HS-27A (cell line): ENCODE measurements around the gene MAD2L1BP.
A peak's percentile ranks its signal among the peaks of the same experiment; 100 is the strongest.

Experiments
- DNase-seq: peaks from one replicate; pipeline ENCODE4 v3.0.0-alpha.2; 2012; ENCODE audit warnings: low read depth, missing footprints

The MAD2L1BP gene

DNA sequence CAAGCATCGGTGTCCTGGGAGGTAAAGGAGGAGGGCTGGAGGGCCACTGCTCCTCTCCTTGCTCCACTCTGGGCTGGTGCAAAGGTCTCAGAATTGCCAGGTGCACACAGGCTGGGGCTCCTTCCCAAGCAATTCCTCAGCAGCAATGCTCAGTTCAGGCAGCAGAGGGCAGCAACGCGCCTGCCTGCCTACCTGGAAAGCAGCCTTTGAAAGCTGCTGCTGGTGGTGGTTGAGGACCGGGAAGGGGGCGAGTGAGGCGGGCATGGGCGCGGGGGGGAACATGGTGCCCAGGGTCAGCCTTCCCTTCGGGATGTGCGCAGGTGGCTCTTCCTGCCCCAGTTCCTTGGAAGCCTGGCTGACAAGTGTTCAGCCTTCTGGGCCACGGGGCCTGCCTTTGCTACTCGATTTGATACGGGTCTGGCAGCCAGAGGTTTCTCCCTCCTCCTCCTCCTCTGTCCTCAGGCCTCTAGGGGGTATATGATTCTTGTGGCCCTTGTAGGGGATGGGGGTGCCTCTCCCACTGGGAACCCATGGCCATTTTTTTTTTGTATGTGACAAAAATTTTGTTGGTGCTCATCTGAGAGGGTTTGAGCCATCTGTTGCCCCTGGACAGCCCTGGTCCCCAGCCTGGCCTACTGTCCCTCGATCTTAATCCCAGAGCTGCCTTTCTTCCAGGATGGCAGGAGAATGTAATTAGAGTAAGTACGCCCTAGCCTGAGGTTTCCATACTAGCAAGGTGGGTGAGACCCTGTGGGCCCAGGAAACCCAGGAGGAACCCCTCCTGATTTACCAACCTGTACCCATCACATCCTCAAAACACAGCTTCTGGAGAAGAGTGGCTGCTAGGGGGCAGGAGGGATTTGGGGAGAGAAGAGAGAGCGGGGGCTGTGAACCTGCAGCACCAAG, 31.9 kb downstream of the MAD2L1BP start:
- peak; percentile 42 for DNase-seq

DNA sequence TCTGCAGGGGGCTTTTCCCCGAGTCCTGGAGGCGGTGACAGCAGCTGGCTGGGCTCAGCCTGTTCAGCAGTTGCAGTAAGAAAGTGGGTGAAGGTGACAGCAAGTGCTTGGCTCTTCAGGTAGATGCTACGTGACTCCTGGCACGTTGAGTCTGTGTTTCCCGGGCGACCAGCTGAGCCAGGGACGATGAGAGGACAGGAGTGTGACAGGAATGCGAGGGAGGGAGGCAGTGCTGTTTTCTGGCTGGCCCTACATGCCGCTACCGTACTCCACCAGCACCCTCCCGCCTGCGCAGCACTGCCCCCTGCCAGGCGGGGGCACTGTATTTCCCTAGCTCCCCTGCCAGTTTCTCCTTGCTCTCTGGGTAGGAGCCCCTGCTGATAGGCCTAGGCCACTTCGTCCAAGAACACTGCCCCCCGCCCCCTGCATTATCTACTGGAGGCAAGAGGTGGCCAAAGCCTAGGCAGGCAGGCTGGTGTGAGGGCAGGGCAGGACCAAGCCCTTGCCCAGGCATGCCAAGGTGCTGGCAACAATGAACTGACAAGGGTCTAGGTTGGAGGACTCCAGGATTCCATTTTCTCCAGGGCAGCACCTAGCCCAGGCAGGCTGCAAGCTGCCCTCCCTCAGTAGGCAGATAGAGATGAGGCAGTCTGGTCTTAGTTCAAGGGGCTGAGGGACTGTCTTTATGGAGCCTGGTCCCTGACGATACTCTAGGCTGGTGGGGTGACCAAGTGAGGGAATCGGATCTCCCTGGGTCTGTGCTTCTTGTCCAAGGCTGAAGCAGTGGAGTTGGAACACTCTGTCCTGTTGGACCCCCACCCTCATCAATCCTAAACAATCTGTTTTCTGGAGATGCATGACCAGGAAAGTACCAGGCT, 32.8 kb downstream of the MAD2L1BP start:
- no peak for DNase-seq

DNA sequence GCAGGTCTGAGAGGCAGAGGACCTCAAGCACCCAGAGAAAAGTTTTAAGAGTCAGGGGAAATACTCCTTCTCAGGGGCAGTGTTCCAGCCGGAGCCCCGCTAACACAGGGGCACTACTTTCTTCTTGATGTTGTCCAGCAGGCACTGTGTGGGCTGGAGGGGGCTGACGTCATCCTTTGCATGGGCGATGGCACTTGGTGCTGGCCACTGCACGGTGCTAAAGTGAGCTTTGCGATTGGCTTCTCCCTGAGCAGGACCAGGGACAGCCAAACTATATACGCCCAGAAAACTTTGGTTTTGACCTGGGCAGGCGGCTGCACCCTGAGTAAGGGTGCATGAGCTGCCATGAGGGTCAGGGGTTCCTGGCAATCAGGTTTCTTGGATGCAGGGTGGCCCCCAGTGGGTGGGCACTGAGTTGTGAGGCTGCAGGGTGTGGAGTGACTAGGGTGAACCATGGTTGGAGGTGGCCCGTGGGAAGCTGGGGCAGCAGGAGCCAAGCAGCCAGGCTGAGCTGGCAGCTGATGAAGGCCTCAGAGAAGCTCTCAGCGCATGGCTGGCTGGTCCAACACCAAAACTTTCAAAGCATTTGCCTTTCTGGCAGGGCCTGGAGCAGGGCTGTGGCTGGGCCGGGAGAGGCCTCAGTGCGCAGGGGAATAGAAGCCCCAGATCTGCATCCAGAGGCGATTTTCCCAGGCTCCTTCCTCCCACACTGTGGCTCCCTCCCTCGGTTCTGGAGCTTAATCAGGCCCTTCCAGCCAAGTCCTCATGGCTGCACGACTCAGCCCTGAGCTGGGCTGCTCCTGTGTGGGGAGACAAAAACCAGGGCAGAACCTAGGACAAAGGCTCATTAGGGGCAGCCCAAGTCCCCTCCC, 33.6 kb downstream of the MAD2L1BP start:
- DNase-seq, result no peak

DNA sequence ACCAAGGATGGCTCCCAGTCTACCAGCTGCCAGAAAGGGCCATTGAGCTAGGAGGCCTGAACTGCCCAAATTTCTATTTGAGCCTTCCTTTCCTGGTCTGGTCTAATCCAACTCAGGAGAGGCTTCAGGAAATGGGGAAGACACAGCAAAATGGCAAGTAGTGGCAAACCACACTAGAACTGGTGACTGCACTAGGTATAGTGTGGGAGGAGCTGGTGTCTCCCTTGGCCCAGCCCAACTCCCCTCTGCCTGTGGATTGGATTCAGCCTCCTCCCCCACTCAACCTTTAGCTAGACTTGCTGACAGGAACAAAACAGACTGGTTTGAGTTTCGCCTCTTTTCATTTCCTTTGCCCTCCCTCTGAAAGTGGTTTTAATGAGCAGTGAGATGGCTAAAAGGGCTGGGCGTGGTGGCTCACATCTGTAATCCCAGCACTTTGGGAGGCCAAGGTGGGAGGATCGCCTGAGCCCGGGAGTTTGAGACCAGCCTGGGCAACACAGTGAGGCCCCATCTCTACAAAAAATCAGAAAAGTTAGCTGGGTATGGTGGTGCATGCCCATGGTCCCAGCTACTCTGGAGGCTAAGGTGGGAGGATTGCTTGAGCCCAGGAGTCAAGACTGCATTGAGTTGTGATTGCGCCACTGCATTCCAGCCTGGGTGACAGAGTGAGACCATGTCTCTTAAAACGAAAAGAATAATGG, 34.4 kb downstream of the MAD2L1BP start:
- DNase-seq, result no peak

DNA sequence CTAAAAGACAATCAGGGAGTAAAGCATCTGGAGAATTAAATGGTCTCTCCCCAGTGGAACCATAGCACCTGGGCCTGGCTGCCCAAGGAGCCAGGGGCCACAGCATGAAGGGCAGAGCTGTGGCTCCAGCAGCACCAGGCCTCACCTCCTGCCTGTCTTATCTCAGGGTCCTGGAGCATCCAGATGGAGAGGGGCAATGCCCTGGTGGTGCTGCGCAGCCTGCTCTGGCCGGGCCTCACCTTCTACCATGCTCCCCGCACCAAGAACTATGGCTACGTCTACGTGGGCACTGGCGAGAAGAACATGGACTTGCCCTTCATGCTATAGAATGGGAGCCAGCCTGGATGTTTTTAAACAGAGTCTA, 35.0 kb downstream of the MAD2L1BP start:
- no peak for DNase-seq

DNA sequence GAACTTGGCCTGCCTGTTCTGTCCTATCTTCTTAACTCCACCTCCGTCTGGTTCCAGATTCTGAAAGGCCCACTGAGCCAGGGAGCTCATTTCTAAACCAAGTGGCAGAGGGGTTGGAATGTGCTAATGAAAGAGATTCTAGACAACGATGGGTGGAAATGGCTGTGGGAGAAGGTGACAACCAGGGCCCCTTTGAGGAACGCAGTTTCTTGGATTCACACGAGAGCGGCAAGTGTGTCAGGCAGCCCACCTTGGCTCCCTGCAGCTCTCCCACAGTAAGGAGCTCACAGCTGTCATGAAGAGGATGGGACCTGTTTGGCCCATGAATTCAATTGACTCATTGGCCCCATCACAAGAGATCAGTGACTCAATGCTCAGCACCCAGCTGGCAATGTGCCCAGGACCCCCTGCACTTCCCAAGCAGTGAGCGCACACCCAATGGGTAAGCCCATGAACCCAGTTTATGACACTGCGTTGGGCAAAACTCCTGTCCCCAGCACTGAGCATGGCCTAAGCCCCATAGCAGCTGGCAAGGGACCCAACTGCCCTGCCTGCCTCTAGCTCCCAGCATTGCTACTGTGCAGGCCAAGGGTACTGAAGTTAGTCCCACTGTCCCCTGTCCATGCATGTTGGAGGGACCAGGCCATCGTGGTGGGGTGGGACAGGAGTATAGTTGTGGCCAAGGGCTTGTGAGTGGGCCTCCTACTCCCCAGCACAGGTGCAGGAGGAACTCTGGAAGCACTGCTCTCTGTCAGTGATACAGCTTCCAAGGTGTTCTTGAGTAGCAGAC, 35.6 kb downstream of the MAD2L1BP start:
- DNase-seq, result no peak

DNA sequence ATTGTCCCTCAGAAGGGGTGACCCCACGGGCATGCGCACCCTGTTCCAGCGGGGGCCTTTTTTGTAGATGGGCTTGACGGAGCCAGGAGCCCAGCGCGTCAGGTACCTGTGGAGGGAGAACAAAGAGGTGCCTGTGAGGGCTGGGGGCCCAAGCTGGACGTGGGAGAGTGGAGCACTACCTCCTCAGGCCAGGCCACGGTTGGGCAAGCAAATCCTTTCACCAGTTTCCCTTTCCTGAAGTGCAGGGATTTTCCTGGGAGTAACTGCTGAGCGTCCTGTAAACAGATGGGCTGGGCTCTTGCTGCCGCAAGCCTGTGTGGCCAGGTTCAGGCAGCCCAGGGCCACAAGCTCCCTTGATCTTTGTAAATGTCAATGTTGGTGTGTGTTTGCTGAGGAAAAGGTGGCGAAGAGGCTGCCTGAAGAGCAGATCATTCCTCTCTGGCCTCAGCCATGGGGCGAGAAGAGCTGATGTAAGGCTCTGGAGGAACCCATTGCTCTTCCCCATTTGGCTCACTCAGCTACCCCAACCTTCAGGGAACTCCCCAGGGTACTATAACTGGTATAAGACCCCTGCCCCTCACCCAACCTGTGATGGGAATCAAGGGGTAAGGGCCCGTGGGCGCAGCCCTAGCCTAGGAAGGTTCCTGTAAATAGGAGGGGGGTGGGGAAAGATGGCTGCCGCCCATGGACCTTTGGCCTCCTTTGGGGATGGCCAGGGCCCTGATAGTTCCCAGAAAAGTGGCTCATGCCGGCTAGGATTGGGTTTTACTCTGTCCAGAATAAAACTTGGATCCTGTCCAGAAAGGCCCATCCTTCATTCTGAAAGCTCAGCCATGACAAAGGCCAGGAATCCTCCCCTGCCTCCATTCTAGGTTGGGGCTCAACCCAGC, 36.4 kb downstream of the MAD2L1BP start:
- DNase-seq, result no peak

DNA sequence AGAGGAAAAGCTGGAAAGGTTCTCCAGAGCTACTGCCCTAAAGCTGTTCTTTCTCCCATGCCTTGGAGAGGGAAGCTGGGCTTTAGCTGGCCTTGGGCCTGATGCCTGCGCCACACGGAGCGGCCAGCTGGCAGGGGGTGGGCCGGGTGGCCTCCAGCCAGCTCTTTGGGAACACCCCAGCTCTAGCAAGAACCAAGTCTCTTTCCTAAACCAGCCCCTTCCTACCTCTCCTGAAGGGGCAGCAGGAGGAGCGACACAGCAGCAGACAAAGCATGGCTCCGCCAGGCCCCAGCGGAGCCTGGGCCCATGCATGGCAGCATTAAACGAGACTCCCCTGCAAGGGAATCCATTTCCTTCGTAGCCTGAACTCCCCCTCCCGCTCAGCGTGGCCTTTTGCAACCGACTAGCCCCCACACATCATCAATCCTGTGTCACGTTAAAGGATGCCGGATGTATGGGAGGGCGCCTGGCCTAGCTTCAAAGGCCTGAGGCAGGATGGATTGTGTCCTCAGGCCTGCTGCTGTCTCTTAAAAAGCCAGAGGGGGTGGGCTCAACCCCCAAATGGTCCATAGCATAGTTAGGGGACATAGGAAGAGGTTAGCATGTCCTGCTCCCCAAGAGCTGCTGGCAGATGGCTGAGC, 37.9 kb downstream of the MAD2L1BP start:
- DNase-seq, result no peak

DNA sequence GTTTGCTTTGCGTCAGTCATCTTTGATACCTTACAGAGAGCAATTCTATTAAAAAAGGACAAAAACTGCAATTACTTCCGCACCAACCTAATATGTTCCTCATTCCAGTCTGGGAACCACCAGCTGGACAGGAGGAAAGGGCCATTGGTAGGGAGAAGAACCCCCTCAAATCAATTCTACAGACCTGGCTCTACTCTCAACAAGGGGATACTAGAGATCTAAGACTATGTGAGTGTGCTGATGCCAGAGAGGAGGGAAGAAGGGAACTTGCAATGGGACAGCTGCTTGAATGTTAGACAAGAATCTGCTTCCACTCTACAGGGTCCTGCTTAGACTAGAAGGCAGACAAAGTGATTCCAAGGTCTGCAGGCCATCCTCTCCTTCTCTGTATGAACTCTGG, 38.7 kb downstream of the MAD2L1BP start:
- DNase-seq, result no peak

DNA sequence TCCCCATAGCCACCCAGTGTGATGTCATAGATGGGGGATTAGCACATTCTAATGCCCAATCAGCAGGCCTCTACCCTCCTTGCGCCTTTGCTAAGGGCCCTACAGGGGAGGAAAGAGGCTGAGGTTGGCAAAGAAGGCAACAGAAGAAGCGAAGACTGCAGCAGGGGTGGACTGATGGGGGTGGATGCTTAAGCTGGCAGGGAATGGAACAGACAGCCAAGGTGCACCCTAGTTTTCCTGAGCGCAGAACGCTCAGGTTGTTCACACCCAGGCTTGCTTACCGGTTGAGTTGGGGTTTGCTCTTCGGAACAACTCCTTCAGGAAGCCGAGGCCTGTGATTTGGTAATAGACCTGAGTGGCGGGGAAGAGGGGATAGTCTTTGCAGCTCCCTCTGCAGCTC, 39.3 kb downstream of the MAD2L1BP start:
- DNase-seq, result no peak

DNA sequence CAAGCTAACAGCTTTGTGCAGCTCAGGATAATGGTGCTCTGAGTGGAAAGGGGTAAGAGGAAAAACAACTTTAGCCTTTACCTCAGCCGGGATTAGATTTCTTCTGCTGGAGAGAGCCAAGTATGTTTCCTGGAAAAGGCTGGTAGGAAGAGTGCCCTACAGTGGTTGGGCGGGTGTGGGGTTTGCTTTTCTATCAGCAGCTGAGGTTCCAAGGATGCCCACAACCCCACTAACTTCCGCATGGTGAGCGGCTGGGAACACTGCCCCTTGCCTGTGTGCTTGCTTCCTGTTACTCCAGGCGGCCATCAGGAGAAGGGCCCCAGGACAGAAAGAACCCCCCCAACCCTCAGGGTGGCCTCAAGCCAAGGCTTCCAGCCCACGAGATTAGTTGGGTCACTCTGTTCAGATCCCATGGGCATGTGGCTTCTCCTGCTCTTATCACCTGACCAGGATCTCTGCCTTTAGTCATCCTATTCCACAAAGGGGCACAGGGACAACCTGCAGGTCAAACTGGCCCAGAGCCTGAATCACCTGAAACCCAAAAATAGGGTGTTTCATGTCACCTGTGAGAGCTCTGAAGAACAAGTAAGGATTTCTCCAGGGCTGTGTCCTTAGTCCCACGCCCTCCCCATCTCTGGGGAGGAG, 41.4 kb downstream of the MAD2L1BP start:
- no peak for DNase-seq

DNA sequence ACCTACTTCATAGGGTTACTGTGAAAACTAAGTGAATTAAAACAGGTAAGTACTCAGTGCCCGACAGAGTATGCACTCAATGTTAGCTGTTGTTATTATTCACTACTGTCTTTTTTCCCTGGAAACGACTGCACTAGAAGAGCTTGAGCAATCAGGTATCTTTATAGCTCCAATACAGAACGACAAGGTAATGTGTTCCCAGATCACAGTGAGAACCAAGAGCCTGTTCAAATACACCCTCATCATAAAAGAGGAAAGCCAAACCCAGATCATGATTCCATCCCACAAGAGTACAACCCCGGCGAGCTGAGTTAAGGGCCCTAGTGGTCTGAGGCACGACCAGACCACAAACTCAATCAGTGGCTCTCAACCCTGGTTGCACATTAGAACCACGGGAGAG, 42.1 kb downstream of the MAD2L1BP start:
- no peak for DNase-seq

DNA sequence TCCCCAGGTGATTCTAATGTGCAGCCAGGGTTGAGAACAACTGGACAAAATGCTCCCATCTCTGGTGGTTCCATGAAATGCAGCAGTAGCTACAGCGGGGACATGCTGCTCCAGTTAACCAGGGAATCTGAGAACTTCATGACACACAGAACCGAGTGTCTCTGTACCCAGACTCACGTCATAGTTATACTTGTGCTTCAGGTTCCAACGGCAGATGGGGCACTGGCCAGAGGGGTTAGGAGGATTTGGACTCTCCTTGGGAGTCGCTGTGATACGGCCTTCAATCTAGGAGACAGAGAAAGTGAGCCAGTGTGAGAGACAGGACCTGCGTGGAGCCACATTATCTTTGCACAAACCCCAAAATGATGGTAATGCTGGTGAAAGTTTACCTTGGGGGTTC, 42.7 kb downstream of the MAD2L1BP start:
- DNase-seq, result no peak

DNA sequence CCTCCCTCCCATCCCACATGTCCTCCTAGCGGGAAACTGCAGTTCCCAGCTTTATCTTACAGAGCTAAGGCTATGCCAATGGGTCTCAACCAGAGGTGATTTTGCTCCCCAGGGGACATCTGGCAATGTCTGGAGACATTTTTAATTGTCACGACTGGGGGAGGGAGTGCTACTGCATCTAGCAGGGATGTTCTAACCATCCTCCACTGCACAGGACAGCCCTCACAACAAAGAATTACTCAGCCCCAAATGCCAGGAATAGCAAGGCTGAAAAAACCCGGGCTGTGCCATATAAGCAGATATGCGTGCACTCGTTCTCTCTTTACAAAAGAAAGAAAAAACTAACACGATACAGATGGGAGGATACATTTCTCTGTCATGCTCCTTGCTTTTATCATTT, 43.4 kb downstream of the MAD2L1BP start:
- no peak for DNase-seq

DNA sequence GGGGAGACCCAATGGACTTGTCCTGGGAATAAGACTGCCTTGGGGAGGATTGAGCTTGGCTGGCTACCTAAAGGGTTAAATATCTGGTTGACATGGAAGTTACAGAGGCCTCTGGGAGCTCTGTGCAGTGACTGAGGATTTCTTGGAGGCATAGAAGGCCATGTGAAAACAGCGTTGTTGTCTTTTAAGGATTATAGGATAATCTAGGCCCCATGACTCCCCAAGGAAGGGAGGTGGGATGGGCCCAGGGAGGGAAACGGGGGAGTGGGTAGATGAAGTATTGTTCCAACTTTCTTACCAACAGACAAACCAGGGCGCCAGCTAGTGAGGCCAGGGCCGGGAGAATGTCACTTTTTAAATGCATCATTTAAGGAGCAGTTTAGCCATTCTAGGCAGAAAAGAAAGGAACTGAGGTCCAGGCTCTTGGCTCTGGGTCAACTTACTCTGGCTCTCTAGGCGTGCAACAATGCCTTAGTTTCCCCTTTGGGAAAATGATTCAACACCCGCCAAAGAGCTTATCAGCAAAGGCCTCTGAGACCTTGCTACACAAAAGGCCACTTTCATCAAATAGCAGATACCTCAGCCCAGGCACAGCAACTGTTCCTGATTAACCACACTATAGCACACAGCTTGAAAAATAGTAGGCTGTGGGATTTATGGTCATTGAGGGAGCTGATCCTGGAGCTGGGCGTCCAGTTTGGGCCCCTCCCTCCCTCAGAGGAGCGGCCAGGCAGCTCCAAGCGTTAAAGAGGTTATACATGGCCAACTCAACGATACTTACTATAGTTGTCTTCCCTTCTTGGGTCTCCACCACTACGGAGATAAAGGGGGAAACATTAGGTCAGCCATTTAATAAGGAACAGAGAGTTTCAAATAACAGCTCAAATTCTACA, 44.9 kb downstream of the MAD2L1BP start:
- no peak for DNase-seq

DNA sequence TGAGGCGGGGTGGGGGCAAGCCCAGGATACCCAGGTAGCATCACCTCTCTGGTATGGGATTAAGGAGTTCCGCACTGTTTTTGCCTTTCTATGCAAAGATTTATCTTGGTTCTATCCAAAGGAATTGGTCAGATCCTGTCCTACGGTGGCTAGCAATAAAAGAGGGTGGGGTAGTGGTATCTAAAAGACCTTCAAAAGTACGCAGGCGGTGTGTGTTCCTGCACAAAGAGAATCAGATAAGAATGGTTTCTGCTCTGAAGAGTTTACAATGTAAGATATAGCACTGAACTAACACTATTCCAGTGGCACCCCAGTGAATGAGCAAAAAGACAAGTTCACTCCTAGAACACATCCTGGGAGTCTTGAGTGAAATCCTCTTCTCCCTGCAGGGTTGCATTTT, 45.7 kb downstream of the MAD2L1BP start:
- no peak for DNase-seq

DNA sequence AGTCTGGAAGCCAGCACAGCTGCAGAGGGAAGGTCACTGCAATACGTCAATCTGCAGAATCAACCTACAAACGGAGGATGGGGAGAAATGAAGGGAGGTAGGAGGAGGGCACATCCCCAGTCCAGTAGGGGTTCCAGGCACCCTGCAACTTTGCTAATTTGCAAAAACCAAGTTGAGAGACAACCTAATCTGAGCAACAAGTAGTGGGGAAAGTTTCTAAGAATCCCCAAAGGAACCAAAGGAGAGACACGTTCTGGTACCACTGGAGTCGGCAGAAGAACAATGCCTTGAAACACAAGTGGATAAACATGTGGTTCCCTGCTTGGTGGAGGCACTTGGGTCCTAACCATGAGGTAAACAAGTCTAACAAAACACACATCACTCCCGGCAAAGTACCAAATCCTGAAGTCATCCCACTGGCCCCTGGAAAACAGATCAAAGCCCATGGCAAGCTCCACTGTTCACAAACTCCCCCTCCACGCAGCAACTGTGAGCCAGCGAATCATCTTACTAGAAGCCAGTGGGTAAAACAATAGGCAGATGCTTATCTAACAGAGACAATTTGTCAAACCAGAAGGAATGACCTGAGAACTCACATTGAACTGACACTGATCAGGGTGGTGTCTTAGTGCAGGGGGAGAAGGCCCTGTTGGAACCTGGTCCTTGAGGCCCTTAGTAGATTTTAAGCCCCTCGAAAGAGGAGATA, 47.2 kb downstream of the MAD2L1BP start:
- no peak for DNase-seq
